ENCODE results near the gene RYR1. TPM values are rescaled to one million over a fixed set of nuclear protein-coding genes. Genes with fewer than 3 reads are reported as not detected.
"Not testable (repeated sequence)": the region's sequence is repeated elsewhere in the genome, so short reads cannot be mapped to it uniquely, and the experiment has no call there.

The RYR1 gene
- total RNA-seq, 1 donor from 2014 or later = 9.3 TPM

- no peak overlapping the region for H3K4me3 Mint-ChIP-seq
- DNase-seq (ENCODE audit: extremely low spot score, unreplicated experiment) = no peak
- no peaks in the 10 kb centered on the region for H3K9me3 Mint-ChIP-seq
- peaks cover 15% of the 10 kb centered on the region for H3K36me3 Mint-ChIP-seq
- peaks cover 5% of the 10 kb centered on the region for H3K4me1 Mint-ChIP-seq (ENCODE audit: unreplicated experiment)
- no peaks in the 10 kb centered on the region for H3K27me3 Mint-ChIP-seq
- no peak overlapping the region for H3K27ac Mint-ChIP-seq
- TF ChIP-seq CTCF (conservative IDR thresholded peaks at IDR 0.05) = no peak
Observed at GRCh38 chr19:38626401-38626800, 192.9 kb downstream of the RYR1 start.

GRCh38 chr19:38629568-38629967, 196.1 kb downstream of the RYR1 start:
- Mint-ChIP-seq H3K4me3 (no peak overlapping the region), H3K36me3 (peaks cover 22% of the 10 kb centered on the region), H3K4me1 (ENCODE audit: unreplicated experiment) (peaks cover 14% of the 10 kb centered on the region), H3K27ac (no peak overlapping the region), H3K9me3 (no peaks in the 10 kb centered on the region), H3K27me3 (no peaks in the 10 kb centered on the region)
- no peak for DNase-seq (ENCODE audit: extremely low spot score, unreplicated experiment)
- TF ChIP-seq CTCF (conservative IDR thresholded peaks at IDR 0.05) = no peak

GRCh38 chr19:38631301-38631700, 197.8 kb downstream of the RYR1 start:
- DNase-seq (ENCODE audit: extremely low spot score, unreplicated experiment); H3K9me3 Mint-ChIP-seq; H3K27me3 Mint-ChIP-seq; H3K4me3 Mint-ChIP-seq: not testable (repeated sequence)
- Mint-ChIP-seq H3K36me3 (peaks cover 22% of the 10 kb centered on the region), H3K27ac (peak overlapping the region; percentile 77), H3K4me1 (ENCODE audit: unreplicated experiment) (peaks cover 18% of the 10 kb centered on the region)

- not testable (repeated sequence) for DNase-seq (ENCODE audit: extremely low spot score, unreplicated experiment)
- peak overlapping the region; percentile 77 for H3K27ac Mint-ChIP-seq
Observed at GRCh38 chr19:38631811-38632475, 198.5 kb downstream of the RYR1 start.

GRCh38 chr19:38632476-38633213, 199.2 kb downstream of the RYR1 start:
- Mint-ChIP-seq H3K4me3 (no peak overlapping the region), H3K9me3 (no peaks in the 10 kb centered on the region), H3K27me3 (no peaks in the 10 kb centered on the region), H3K36me3 (peaks cover 21% of the 10 kb centered on the region), H3K4me1 (ENCODE audit: unreplicated experiment) (peaks cover 22% of the 10 kb centered on the region), H3K27ac (peak overlapping the region; percentile 14)
- no peak for DNase-seq (ENCODE audit: extremely low spot score, unreplicated experiment)
- no peak for TF ChIP-seq CTCF (conservative IDR thresholded peaks at IDR 0.05)

More at GRCh38 chr19:38631811-38632475, 198.5 kb downstream of the RYR1 start:
- H3K27me3 Mint-ChIP-seq, H3K4me3 Mint-ChIP-seq, H3K9me3 Mint-ChIP-seq: not testable (repeated sequence)
- H3K36me3 Mint-ChIP-seq = peaks cover 22% of the 10 kb centered on the region
- H3K4me1 Mint-ChIP-seq (ENCODE audit: unreplicated experiment) = peaks cover 22% of the 10 kb centered on the region

GRCh38 chr19:38634757-38635482, 201.4 kb downstream of the RYR1 start:
- Mint-ChIP-seq H3K27me3 (no peaks in the 10 kb centered on the region), H3K9me3 (no peaks in the 10 kb centered on the region), H3K4me3 (peak overlapping the region; percentile 6), H3K36me3 (peaks cover 19% of the 10 kb centered on the region), H3K27ac (peak overlapping the region; percentile 68), H3K4me1 (ENCODE audit: unreplicated experiment) (peaks cover 22% of the 10 kb centered on the region)
- DNase-seq (ENCODE audit: extremely low spot score, unreplicated experiment) = peak; percentile 84
- TF ChIP-seq CTCF (conservative IDR thresholded peaks at IDR 0.05) = peak; percentile 98
